ENCODE measurements around the gene R3HDML. TPM values are rescaled to one million over a fixed set of nuclear protein-coding genes. Genes with fewer than 3 reads are reported as not detected.

The R3HDML gene
- total RNA-seq, 1 donor from 2014 or later, result 0.50 TPM

- DNase-seq (ENCODE audit: low spot score), result no peak
- peaks cover 26% of the 10 kb centered on the region for H3K27me3 Mint-ChIP-seq (ENCODE audit: low read depth)
- no peak overlapping the region for H3K27ac Mint-ChIP-seq (ENCODE audit: unreplicated experiment)
- H3K4me1 Mint-ChIP-seq (ENCODE audit: low read depth), result no peaks in the 10 kb centered on the region
- TF ChIP-seq CTCF (IDR thresholded peaks at IDR 0.05), result no peak
- no peaks in the 10 kb centered on the region for H3K9me3 Mint-ChIP-seq (ENCODE audit: low read depth)
- H3K4me3 Mint-ChIP-seq (ENCODE audit: unreplicated experiment), result no peak overlapping the region
- no peaks in the 10 kb centered on the region for H3K36me3 Mint-ChIP-seq (ENCODE audit: low read depth)
Measured at GRCh38 chr20:44357555-44358125, 20.8 kb downstream of the R3HDML start.

GRCh38 chr20:44358776-44359175 is 21.9 kb downstream of the R3HDML start:
- Mint-ChIP-seq H3K27ac (ENCODE audit: unreplicated experiment) (no peak overlapping the region), H3K4me1 (ENCODE audit: low read depth) (no peaks in the 10 kb centered on the region), H3K36me3 (ENCODE audit: low read depth) (no peaks in the 10 kb centered on the region), H3K27me3 (ENCODE audit: low read depth) (peaks cover 26% of the 10 kb centered on the region), H3K4me3 (ENCODE audit: unreplicated experiment) (no peak overlapping the region), H3K9me3 (ENCODE audit: low read depth) (no peaks in the 10 kb centered on the region)
- DNase-seq (ENCODE audit: low spot score), result no peak
- no peak for TF ChIP-seq CTCF (IDR thresholded peaks at IDR 0.05)

DNA sequence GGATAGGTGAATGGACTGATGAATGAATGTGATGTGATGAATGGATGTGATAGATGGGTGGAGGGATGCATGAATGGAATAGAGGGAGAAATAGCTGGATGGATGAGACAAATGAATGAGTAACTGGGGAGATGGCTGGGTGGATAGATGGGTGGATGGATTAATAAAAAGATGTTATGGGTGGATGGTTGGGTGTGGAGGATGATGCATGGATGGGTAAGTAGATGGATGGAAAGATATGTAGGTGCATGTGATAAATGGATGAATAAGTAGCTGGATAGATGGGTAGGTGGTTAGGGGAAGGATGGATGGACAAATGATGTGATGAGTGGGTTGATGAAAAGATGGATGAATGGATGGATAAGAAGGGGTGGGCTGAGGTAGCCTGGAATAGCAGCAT is 23.4 kb downstream of the R3HDML start:
- Mint-ChIP-seq H3K27me3 (ENCODE audit: low read depth) (peaks cover 25% of the 10 kb centered on the region), H3K36me3 (ENCODE audit: low read depth) (no peaks in the 10 kb centered on the region), H3K27ac (ENCODE audit: unreplicated experiment) (no peak overlapping the region), H3K4me3 (ENCODE audit: unreplicated experiment) (no peak overlapping the region), H3K4me1 (ENCODE audit: low read depth) (no peaks in the 10 kb centered on the region), H3K9me3 (ENCODE audit: low read depth) (no peaks in the 10 kb centered on the region)
- DNase-seq (ENCODE audit: low spot score), result no peak
- TF ChIP-seq CTCF (IDR thresholded peaks at IDR 0.05), result no peak

GRCh38 chr20:44361021-44361420 is 24.2 kb downstream of the R3HDML start:
- DNase-seq (ENCODE audit: low spot score), result no peak
- Mint-ChIP-seq H3K4me1 (ENCODE audit: low read depth) (no peaks in the 10 kb centered on the region), H3K27me3 (ENCODE audit: low read depth) (peaks cover 24% of the 10 kb centered on the region), H3K27ac (ENCODE audit: unreplicated experiment) (no peak overlapping the region), H3K9me3 (ENCODE audit: low read depth) (no peaks in the 10 kb centered on the region), H3K4me3 (ENCODE audit: unreplicated experiment) (no peak overlapping the region), H3K36me3 (ENCODE audit: low read depth) (no peaks in the 10 kb centered on the region)
- no peak for TF ChIP-seq CTCF (IDR thresholded peaks at IDR 0.05)

DNA sequence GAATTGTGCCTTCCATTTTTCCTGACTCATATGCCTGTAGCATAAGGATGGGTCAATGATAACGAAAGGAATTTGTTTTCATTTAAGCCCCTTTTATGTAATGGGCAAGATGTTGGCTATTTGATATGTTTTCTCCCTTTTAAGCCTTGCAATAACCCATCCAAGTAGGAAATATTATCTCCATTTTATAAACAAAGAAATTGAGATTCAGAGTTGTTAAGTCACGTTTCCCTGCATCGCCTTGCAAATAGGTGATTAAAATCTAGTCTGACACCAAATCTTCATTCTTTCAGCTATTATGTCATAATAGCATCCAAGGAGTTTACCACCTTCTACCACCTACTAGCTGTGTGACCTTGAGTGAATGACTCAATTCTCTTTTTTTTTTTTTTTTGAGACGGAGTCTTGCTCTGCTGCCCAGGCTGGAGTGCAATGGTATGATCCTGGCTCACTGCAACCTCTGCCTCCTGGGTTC is 25.7 kb downstream of the R3HDML start:
- DNase-seq (ENCODE audit: low spot score), result no peak
- Mint-ChIP-seq H3K27ac (ENCODE audit: unreplicated experiment) (no peak overlapping the region), H3K9me3 (ENCODE audit: low read depth) (no peaks in the 10 kb centered on the region), H3K27me3 (ENCODE audit: low read depth) (peaks cover 19% of the 10 kb centered on the region), H3K36me3 (ENCODE audit: low read depth) (no peaks in the 10 kb centered on the region), H3K4me1 (ENCODE audit: low read depth) (no peaks in the 10 kb centered on the region), H3K4me3 (ENCODE audit: unreplicated experiment) (no peak overlapping the region)
- TF ChIP-seq CTCF (IDR thresholded peaks at IDR 0.05), result no peak

Data from chondrocyte (in vitro differentiated cells).